Omental fat pad (tissue), 4 donors: Measurements from ENCODE around the gene ALDOA. TPM values are rescaled to one million over a fixed set of nuclear protein-coding genes. Genes with fewer than 3 reads are reported as not detected.

ENCODE experiments used
- ATAC-seq: fragments of 150-250 bp; one replicate; pipeline ENCODE4 v1.9.1; 2016; ENCODE audit warnings: mild to moderate bottlenecking, moderate library complexity; ENCODE audit not compliant: low FRiP score
- DNase-seq: peaks from one replicate; pipeline ENCODE4 v3.0.0-alpha.2; 2019; ENCODE audit warnings: low spot score
- CTCF ChIP-seq, 3 donors: fragments of 450-650 bp; IDR thresholded peaks; one replicate each; pipeline ENCODE4 v1.5.1; 2016 to 2017; ENCODE audit warnings: antibody characterized with exemption in 3 of 3, mild to moderate bottlenecking in 3 of 3, moderate library complexity in 2 of 3
- total RNA-seq, 4 donors: library from RNA; depleted of rRNA; stranded (reverse); fragments of >200 nt; gene quantifications; one replicate each; pipeline ENCODE4 v1.1.0, GENCODE V29; 2016

Gene ALDOA
- total RNA-seq, 4 donors from 2014 or later, result 468 to 864 (median 772) TPM

GRCh38 chr16:30024451-30024850 is 41.1 kb upstream of the ALDOA start:
- ATAC-seq (no peak), DNase-seq (no peak)
- TF ChIP-seq CTCF (IDR thresholded peaks at IDR 0.05), result no peak

GRCh38 chr16:30025156-30025555 is 40.4 kb upstream of the ALDOA start:
- ATAC-seq, result no peak
- no peak for TF ChIP-seq CTCF (IDR thresholded peaks at IDR 0.05)
- DNase-seq, result no peak

GRCh38 chr16:30025574-30025973 is 40.0 kb upstream of the ALDOA start:
- TF ChIP-seq CTCF (IDR thresholded peaks at IDR 0.05), result no peak
- no peak for ATAC-seq
- no peak for DNase-seq

- TF ChIP-seq CTCF (IDR thresholded peaks at IDR 0.05), result no peak
- ATAC-seq, result no peak
Observed at GRCh38 chr16:30026449-30026848, 39.1 kb upstream of the ALDOA start.

GRCh38 chr16:30027588-30028437 is 37.7 kb upstream of the ALDOA start:
- no peak for ATAC-seq
- no peak for DNase-seq
- no peak for TF ChIP-seq CTCF (IDR thresholded peaks at IDR 0.05)

More at GRCh38 chr16:30026449-30026848, 39.1 kb upstream of the ALDOA start:
- DNase-seq, result no peak

- TF ChIP-seq CTCF (IDR thresholded peaks at IDR 0.05), result no peak
- ATAC-seq (no peak), DNase-seq (no peak)
Observed at GRCh38 chr16:30028438-30029076, 37.0 kb upstream of the ALDOA start.
